Neural progenitor cell (in vitro differentiated cells): ENCODE measurements around the gene SBK2.

ENCODE experiments used
- CTCF ChIP-seq: fragments of 200-600 bp; sonication (generic); IDR thresholded peaks from 2 replicates; pipeline ENCODE4 v1.5.1; 2017; ENCODE audit warnings: antibody characterized with exemption, mild to moderate bottlenecking
- EZH2 ChIP-seq: fragments of 200-600 bp; sonication (generic); IDR thresholded peaks from 2 replicates; pipeline ENCODE4 v1.6.1; 2017; ENCODE audit warnings: antibody characterized with exemption, mild to moderate bottlenecking, moderate library complexity

GRCh38 chr19:55545443-55545842, 8.5 kb upstream of the SBK2 start, which contains the start of gene SBK3:
- no peak for TF ChIP-seq CTCF
- no peak for TF ChIP-seq EZH2
